ENCODE measurements around the gene FUT7.

FUT7 gene

DNA sequence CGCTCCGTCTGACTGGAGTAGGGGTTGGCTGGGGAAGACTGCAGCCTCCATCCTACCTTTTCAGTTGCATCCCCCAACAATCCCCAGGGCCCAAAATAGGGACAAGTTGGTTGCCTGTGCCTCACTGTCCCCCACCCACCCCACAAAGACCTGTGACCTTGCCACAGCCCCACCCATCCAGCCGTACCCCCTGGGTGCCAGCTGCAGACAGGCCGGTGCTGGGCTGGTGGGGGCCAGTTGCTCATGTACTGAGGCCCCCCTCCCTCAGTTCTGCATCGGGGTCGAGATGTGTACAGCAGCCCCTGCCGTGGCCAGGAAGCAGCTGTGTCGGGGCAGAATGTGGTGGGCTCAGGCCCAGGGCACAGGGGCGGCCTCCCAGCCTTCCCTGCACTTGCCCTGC is 48.7 kb downstream of the FUT7 start:
- DNase-seq (ENCODE audit: low read depth in 2 of 2): no peak

DNA sequence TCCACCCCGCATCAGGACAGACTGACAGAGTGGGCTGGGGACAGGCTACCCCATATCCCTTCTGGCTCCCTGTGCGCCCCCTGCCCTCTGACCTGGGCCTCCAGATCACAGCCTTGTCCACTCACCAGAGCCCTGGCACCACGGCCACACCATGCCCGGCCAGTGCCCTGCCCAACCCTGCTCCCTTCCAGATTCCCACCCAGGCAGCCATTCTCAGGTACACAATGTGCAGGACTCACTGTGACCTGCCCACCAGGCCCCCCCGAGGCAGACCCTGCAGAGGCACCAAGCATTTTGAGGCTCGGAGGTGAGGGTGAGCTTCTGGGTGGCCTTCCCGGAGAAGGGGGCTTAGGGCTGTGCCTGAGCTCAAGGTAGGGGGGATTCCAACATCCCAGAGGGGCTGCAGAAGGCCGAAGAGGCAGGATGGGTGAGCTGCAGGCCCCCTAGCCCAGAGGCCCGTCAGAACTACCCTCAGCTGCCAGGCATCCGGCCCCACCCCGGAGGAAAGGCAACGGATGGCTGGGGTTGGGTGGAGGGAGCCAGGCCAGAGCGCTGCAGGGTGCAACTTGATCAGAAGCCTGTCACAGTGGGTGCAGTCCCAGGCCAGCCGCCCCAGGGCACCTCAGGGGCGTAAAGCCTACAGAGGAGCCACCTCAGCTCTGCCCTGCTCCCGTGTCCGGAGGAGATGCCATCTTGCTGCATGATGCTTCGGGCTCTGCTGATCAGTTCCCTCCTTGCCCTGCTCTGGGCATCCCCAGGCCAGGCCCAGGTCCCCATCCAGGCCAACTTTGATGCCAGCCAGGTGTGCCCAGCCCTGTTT is 49.4 kb downstream of the FUT7 start, which contains the start of gene LCNL1:
Gene LCNL1, plus strand, starts transcription at position 762 of the 820 bp plus-strand sequence. CDS start 594 bp downstream, outside the sequence.
- no peak for DNase-seq (ENCODE audit: low read depth in 2 of 2)

GRCh38 chr9:136981588-136982231 is 50.2 kb downstream of the FUT7 start:
- no peak for DNase-seq (ENCODE audit: low read depth in 2 of 2)

- DNase-seq (ENCODE audit: low read depth in 2 of 2): no peak
Observed at GRCh38 chr9:136980669-136981478, 51.0 kb downstream of the FUT7 start.
